ENCODE results near the gene ROR2.

The ROR2 gene

GRCh38 chr9:91884696-91885687 is 65.0 kb downstream of the ROR2 start:
- FAIRE-seq (no peak), DNase-seq (ENCODE audit: extremely low spot score, insufficient read length, low read depth) (no peak)

- DNase-seq (ENCODE audit: extremely low spot score, insufficient read length, low read depth), result no peak
- FAIRE-seq, result no peak
Observed at GRCh38 chr9:91884153-91884552, 65.9 kb downstream of the ROR2 start.

GRCh38 chr9:91883503-91883902 is 66.5 kb downstream of the ROR2 start:
- DNase-seq (ENCODE audit: extremely low spot score, insufficient read length, low read depth), result no peak
- FAIRE-seq, result no peak

DNA sequence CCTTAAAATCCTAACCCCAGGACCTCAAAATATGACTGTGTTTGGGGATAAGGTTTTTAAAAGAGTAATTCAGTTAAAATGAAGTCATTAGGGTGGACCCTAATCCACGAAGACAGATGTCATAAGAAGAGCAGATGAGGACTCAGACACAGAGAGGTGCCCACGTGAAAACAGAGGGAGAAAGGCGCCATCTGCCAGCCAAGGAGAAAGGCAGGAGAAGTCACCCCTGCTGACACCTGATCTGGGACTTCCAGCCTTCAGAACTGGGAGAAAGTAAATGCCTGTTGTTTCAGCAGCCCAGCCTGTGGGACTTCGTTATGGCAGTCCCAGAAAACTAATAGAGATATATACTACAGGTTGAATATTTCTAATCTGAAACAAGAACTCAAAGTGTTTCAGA is 67.4 kb downstream of the ROR2 start:
- FAIRE-seq (no peak), DNase-seq (ENCODE audit: extremely low spot score, insufficient read length, low read depth) (no peak)

DNA sequence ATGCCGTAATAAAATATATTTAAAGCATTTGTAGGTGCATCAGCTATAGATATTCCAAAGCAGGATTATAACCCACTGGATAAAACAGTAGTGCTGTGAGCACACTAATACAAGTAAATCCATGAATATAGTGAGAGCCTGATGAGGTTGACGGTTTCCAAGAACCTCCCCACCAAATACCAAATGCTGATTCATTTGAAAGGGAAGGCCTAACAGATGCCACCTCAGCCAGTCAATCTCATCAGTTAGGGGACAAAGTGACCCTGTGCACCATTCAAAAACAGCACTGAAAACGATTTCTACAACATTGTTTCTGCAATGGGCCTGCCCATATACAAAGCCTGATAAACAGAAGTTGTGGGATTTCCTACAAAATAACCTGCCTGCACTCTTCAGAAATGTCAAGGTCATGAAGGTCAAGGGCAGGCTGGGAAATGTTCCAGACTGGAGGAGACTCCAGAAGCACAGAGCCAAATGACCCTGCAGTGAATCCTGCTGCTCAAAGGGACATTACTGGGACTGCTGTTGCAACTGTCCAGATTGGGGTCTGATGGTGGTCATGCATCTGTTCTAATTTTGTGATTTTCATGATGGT is 69.6 kb downstream of the ROR2 start:
- FAIRE-seq, result no peak

DNA sequence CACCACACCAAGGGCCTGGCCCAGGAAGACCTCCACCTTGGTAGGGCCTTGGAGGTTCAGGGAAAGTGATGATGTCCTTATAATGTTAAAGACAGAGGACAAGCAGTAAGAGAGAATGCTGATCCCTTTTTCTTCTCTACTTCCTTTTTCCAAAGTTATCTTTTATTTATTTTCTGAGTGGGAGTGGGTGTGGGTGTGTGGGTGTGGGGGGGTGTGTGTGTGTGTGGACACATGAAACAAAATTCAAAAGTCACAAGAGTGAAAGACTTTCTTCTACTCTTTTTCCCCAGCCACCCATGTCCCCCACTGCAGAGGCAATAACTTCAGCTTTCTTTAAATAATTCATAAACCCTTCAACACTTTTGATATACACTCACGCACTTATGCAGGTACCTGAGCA is 70.8 kb downstream of the ROR2 start:
- DNase-seq (ENCODE audit: extremely low spot score, insufficient read length, low read depth), result no peak

More for the DNA sequence above, 69.6 kb downstream of the ROR2 start:
- no peak for DNase-seq (ENCODE audit: extremely low spot score, insufficient read length, low read depth)

GRCh38 chr9:91873637-91874051 is 76.4 kb downstream of the ROR2 start:
- no peak for DNase-seq (ENCODE audit: extremely low spot score, insufficient read length, low read depth)
- no peak for FAIRE-seq

More for the DNA sequence above, 70.8 kb downstream of the ROR2 start:
- no peak for FAIRE-seq

DNA sequence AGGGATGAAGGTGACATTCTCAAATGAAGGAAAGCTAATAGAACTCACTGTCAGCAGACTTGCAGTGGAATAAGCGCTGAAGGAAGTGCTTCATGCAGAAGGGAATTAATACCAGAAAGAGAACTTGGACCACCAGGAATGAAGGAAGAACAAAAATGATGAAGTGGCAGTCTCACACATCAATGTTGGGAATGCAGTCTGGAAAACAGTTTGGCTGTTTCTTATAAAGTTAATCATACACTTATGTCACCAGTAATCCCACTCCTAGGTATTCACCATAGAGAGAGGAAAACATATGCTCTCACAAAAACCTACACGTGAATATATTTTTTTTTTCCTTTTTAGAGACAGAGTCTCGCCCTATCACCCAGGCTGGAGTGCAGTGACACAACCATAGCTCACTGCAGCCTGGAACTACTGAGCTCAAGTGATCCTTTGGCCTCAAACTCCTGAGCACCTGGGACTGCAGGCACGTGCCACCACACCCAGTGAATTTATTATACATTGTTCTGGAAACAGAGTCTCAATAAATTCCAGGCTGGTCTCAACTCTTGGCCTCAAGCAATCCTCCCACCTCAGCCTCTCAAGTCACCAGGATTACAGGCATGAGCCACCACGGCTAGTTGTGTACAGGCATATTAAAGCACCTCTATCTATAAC is 81.2 kb downstream of the ROR2 start:
- FAIRE-seq, result no peak
- DNase-seq (ENCODE audit: extremely low spot score, insufficient read length, low read depth), result no peak

- FAIRE-seq (no peak), DNase-seq (ENCODE audit: extremely low spot score, insufficient read length, low read depth) (no peak)
Observed at GRCh38 chr9:91867740-91868139, 82.3 kb downstream of the ROR2 start.

DNA sequence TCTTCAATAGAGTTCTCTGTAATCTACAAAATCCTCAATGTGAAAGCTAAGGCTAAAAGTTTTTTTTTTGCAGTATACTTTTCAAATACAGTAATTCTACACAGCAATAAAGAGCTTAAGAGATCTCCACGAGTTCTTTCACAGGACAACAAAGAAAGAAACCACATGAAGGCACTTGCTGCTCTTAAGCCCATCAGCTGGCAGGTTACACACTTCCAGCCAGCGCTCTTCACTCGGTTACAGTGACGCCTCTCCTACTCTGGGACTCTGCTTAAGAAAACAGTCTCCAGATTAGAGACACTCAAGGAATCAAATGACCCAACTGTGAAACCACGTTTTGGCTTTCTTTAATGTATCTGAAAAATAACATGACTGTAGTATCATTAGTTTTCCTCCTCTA is 85.0 kb downstream of the ROR2 start:
- FAIRE-seq (no peak), DNase-seq (ENCODE audit: extremely low spot score, insufficient read length, low read depth) (no peak)

DNA sequence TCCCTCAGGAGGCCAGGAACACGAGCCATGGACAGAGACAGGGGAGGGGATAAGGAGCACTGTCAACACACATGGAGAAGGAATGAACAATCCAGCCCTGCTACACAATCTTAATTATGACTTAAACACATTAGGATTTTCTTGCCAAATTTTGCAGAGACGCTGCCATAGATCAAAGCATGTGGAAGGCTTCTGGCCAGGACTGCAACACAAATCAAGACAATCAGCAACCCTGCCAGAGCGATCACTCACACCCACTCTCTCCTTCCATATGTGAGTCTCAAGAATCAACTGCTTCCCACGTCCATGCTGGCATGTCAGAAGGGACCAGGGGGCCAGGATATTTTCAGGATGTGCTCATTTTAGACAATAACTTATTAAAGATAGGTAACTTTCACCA is 85.6 kb downstream of the ROR2 start:
- FAIRE-seq (no peak), DNase-seq (ENCODE audit: extremely low spot score, insufficient read length, low read depth) (no peak)

DNA sequence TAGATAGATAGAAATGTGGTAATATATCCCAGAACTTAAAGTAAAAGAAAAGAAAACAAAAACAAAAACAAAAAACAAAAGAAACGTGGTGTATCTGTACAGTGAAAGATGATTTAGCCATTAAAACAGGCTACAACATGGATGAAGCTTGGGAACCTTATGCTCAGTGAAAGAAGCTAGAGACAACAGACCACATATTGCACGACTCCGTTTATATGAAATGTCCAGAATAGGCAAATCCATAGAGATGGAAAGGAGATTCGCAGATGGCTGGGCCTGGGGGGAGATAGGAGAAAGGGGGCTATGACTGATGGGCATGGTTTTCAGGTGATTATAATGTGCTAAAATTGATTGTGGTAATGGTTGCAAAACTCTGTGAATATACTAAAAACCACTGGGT is 86.6 kb downstream of the ROR2 start:
- FAIRE-seq (no peak), DNase-seq (ENCODE audit: extremely low spot score, insufficient read length, low read depth) (no peak)

- no peak for FAIRE-seq
- no peak for DNase-seq (ENCODE audit: extremely low spot score, insufficient read length, low read depth)
Observed at GRCh38 chr9:91858213-91859030, 91.6 kb downstream of the ROR2 start.

DNA sequence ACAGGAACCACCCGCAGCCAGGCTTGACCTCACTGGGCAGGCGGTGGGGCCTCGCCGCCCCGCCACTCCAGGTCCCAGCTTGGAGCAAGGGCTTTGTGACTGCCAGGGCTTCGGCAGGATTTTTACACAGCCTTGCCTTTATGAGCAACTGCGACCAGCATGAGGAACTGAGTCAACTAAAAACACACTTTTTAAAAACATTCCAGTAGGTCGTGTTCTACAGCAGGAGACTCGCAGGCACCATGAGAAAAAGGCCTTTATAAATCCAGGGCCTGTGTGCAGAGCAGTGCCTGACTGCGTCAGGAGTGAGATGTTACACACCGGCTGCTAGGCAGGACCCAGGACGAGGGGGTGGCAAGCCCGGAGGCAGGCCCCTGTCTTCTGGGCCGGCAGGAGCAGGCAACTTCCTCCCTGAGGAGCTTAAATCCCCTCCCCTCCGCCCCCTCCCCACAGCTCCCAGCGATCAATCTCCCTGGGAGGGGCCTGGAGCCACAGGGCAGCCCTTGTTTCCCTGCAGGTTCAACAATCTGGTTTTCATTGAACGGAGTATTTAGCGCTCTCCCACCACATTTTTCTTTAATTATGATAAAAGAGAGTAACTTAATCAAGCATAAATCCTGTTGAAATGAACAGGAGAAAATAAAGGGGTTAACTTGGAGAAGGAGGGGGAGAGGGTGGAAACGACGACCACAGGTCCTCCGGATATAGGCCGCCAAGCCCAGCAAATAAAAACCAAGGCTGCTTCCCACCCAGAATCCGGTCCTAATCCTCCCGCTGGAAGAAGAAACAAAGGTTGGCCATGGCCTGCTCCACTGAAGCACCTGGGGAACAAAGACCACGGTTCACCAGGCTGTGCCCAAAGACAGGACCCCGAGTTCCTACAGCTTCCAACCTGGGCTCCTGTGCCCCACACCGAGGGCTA is 92.5 kb downstream of the ROR2 start:
- no peak for FAIRE-seq

GRCh38 chr9:91856419-91856818 is 93.6 kb downstream of the ROR2 start:
- DNase-seq (ENCODE audit: extremely low spot score, insufficient read length, low read depth) (no peak), FAIRE-seq (no peak)

More for the DNA sequence above, 92.5 kb downstream of the ROR2 start:
- DNase-seq (ENCODE audit: extremely low spot score, insufficient read length, low read depth), result no peak

- FAIRE-seq (no peak), DNase-seq (ENCODE audit: extremely low spot score, insufficient read length, low read depth) (no peak)
Observed at GRCh38 chr9:91855196-91855595, 94.8 kb downstream of the ROR2 start.

DNA sequence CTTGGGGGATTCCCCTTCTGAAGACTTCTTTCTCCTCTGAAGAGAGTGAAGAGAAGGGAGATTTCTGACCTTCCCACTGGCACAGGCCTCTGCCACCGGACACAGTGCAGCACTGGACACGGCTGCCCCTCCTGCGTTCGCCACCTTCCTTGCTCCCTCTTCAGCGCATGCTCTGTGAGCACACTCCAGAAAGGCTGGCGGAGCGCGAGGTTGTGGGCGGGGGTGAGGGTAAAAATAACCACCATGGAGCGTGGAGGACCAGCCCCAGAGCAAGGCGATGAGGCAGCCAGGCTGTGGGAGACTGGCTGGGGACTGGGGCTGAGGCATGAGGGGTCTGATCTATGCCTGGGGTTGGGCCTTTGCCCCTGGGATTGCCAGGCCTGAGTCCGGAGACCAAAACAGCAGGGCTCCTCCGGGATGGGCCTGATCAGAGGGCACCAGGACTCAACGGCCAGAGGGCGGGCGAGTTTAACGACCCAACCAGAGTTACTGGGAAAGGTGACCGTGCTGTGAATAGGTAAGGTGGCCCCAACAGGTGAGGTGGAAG is 97.2 kb downstream of the ROR2 start:
- no peak for DNase-seq (ENCODE audit: extremely low spot score, insufficient read length, low read depth)
- no peak for FAIRE-seq

GRCh38 chr9:91849694-91850093 is 100.3 kb downstream of the ROR2 start:
- no peak for DNase-seq (ENCODE audit: extremely low spot score, insufficient read length, low read depth)
- no peak for FAIRE-seq

- FAIRE-seq (no peak), DNase-seq (ENCODE audit: extremely low spot score, insufficient read length, low read depth) (no peak)
Observed at GRCh38 chr9:91848146-91848545, 101.9 kb downstream of the ROR2 start.
